ENCODE results near the gene UNC13A.

DNA sequence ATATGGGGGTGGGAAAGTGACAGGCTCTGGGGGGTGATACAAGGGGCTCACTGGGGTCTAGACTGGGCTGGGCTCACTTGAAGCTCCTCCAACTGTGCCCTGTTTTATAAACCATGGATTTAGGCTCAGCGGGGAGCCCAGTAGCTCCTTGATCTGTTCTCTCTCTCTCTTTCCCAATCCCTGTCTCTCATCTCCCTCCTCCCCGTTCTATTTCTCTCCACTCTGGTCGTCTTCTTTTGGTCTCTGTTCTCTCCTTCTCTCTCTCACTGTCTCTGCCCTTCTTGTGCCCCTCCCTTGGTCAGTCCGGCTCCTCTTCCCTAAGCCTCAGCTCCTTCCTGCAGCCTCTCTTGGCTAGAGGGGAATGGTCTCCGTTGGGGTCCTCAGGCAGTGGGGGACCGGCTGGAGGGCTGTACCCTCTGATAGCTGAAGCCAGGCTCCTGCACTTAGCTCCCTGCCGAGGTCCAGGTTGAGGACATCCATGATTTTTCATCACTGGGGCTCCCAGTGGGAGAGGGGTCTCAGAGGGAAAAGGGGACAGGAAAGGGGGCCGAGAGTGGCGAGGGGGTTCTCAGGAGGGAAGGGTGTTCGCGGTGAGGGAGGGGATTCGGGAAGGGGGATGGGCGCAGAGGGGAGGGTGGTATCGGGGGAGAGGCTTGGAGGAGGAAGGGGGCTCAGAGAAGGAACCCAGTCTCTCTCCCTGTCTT is 8.5 kb downstream of the UNC13A start:
- TF ChIP-seq, protein P1, sequence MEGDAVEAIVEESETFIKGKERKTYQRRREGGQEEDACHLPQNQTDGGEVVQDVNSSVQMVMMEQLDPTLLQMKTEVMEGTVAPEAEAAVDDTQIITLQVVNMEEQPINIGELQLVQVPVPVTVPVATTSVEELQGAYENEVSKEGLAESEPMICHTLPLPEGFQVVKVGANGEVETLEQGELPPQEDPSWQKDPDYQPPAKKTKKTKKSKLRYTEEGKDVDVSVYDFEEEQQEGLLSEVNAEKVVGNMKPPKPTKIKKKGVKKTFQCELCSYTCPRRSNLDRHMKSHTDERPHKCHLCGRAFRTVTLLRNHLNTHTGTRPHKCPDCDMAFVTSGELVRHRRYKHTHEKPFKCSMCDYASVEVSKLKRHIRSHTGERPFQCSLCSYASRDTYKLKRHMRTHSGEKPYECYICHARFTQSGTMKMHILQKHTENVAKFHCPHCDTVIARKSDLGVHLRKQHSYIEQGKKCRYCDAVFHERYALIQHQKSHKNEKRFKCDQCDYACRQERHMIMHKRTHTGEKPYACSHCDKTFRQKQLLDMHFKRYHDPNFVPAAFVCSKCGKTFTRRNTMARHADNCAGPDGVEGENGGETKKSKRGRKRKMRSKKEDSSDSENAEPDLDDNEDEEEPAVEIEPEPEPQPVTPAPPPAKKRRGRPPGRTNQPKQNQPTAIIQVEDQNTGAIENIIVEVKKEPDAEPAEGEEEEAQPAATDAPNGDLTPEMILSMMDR (conservative IDR thresholded peaks at IDR 0.05; ENCODE audit: low read length), result no peak
- no peak for TF ChIP-seq EZH2phosphoT487 (IDR thresholded peaks at IDR 0.05; ENCODE audit: borderline replicate concordance)
